HEK293 (cell line): ENCODE measurements around the gene LECT2.

Experiments used
- CTCF ChIA-PET: fragments of 350-600 bp; formaldehyde crosslinking; extraction: SDS; loops from one replicate; lab custom pipeline; 2021; ENCODE audit warnings: antibody characterized with exemption; lab: Yijun Ruan, JAX
- POLR2A ChIA-PET: fragments of 300-600 bp; formaldehyde crosslinking; extraction: SDS; loops from one replicate; lab custom pipeline; 2020; ENCODE audit warnings: antibody characterized with exemption, inconsistent platforms; lab: Yijun Ruan, JAX
- H3K27ac ChIP-seq: fragments of 200-500 bp; sonication (Bioruptor generic); 2 replicates; pipeline ENCODE4 v1.5.1; 2014; ENCODE audit warnings: low read depth, low read length, control low read depth, inconsistent platforms; ENCODE audit errors: extremely low read depth
- H3K36me3 ChIP-seq, 2 experiments: fragments of 200-500 bp in 1 of 2; sonication (Bioruptor generic) in 1 of 2; 1 replicate in 1 of 2; 2 replicates in 1 of 2; pipeline ENCODE4 v1.5.1; 2014 to 2017; ENCODE audit warnings: inconsistent platforms in 2 of 2, low read length in 2 of 2; ENCODE audit not compliant: control insufficient read depth in 2 of 2, insufficient read depth in 1 of 2
- H3K4me1 ChIP-seq: fragments of 200-500 bp; sonication (Bioruptor generic); 2 replicates; pipeline ENCODE4 v1.5.1; 2014; ENCODE audit warnings: mild to moderate bottlenecking, low read length, inconsistent platforms; ENCODE audit not compliant: control insufficient read depth, insufficient read depth
- H3K4me3 ChIP-seq: 2 replicates; pipeline ENCODE4 v1.5.1; 2011; ENCODE audit warnings: low read depth, mild to moderate bottlenecking, control low read depth, low read length, moderate library complexity
- H3K9me3 ChIP-seq: fragments of 200-500 bp; sonication (Bioruptor generic); 2 replicates; pipeline ENCODE4 v1.5.1; 2014; ENCODE audit warnings: low read depth, low read length, inconsistent platforms; ENCODE audit not compliant: control insufficient read depth, insufficient read depth
- GLIS1 ChIP-seq: fragments of 450-650 bp; formaldehyde crosslinking; IDR thresholded peaks from 2 replicates; pipeline ENCODE4 v1.5.1; 2016; ENCODE audit warnings: missing biosample characterization, missing genetic modification characterization
- MYNN ChIP-seq: fragments of 450-650 bp; formaldehyde crosslinking; IDR thresholded peaks from 2 replicates; pipeline ENCODE4 v1.5.1; 2016; ENCODE audit warnings: missing biosample characterization, missing genetic modification characterization, borderline replicate concordance
- OSR2 ChIP-seq: fragments of 450-650 bp; formaldehyde crosslinking; IDR thresholded peaks from 2 replicates; pipeline ENCODE4 v1.5.1; 2016; ENCODE audit warnings: missing biosample characterization, missing genetic modification characterization
- PATZ1 ChIP-seq: fragments of 450-650 bp; formaldehyde crosslinking; IDR thresholded peaks from 2 replicates; pipeline ENCODE4 v1.5.1; 2016; ENCODE audit warnings: missing biosample characterization, missing genetic modification characterization
- PBX3 ChIP-seq: sonication (generic); formaldehyde crosslinking; IDR thresholded peaks from 2 replicates; pipeline ENCODE4 v1.8.1; 2022; ENCODE audit warnings: mild to moderate bottlenecking, moderate library complexity, missing genetic modification reagents
- SCRT2 ChIP-seq: fragments of 450-650 bp; formaldehyde crosslinking; IDR thresholded peaks from 2 replicates; pipeline ENCODE4 v1.5.1; 2016; ENCODE audit warnings: missing biosample characterization, missing genetic modification characterization
- TRIM28 ChIP-seq: IDR thresholded peaks from 2 replicates; pipeline ENCODE4 v1.6.1; 2011; ENCODE audit warnings: low read length, control low read depth, borderline replicate concordance
- YY1 ChIP-seq: fragments of 450-650 bp; formaldehyde crosslinking; IDR thresholded peaks from 2 replicates; pipeline ENCODE4 v1.5.1; 2018; ENCODE audit warnings: missing biosample characterization, missing genetic modification characterization
- ZBTB26 ChIP-seq: fragments of 450-650 bp; formaldehyde crosslinking; optimal IDR thresholded peaks from 2 replicates; pipeline ENCODE3; 2016; ENCODE audit warnings: missing biosample characterization, mild to moderate bottlenecking, missing genetic modification characterization
- ZFP69B ChIP-seq: fragments of 450-650 bp; formaldehyde crosslinking; IDR thresholded peaks from 2 replicates; pipeline ENCODE4 v1.5.1; 2016; ENCODE audit warnings: missing biosample characterization, missing genetic modification characterization
- ZNF132 ChIP-seq: fragments of 450-650 bp; formaldehyde crosslinking; IDR thresholded peaks from 2 replicates; pipeline ENCODE4 v1.5.1; 2017; ENCODE audit warnings: missing biosample characterization, missing genetic modification characterization, borderline replicate concordance
- ZNF140 ChIP-seq: fragments of 450-650 bp; formaldehyde crosslinking; IDR thresholded peaks from 2 replicates; pipeline ENCODE4 v1.5.1; 2016; ENCODE audit warnings: missing biosample characterization, missing genetic modification characterization
- ZNF221 ChIP-seq: fragments of 450-650 bp; formaldehyde crosslinking; IDR thresholded peaks from 2 replicates; pipeline ENCODE4 v1.5.1; 2017; ENCODE audit warnings: missing biosample characterization, missing genetic modification characterization, borderline replicate concordance
- ZNF23 ChIP-seq: fragments of 450-650 bp; formaldehyde crosslinking; IDR thresholded peaks from 2 replicates; pipeline ENCODE4 v1.5.1; 2016; ENCODE audit warnings: missing biosample characterization, missing genetic modification characterization, borderline replicate concordance
- ZNF280C ChIP-seq: fragments of 450-650 bp; formaldehyde crosslinking; IDR thresholded peaks from 2 replicates; pipeline ENCODE4 v1.5.1; 2016; ENCODE audit warnings: missing biosample characterization, missing genetic modification characterization
- ZNF324 ChIP-seq: fragments of 450-650 bp; formaldehyde crosslinking; IDR thresholded peaks from 2 replicates; pipeline ENCODE4 v1.5.1; 2016; ENCODE audit warnings: missing biosample characterization, missing genetic modification characterization
- ZNF362 ChIP-seq: fragments of 450-650 bp; formaldehyde crosslinking; IDR thresholded peaks from 2 replicates; pipeline ENCODE4 v1.5.1; 2016; ENCODE audit warnings: missing biosample characterization, missing genetic modification characterization
- ZNF426 ChIP-seq: fragments of 450-650 bp; formaldehyde crosslinking; IDR thresholded peaks from 2 replicates; pipeline ENCODE4 v1.5.1; 2017; ENCODE audit warnings: missing biosample characterization, missing genetic modification characterization, mild to moderate bottlenecking, inconsistent platforms, moderate library complexity
- ZNF48 ChIP-seq: fragments of 450-650 bp; formaldehyde crosslinking; IDR thresholded peaks from 2 replicates; pipeline ENCODE4 v1.5.1; 2016; ENCODE audit warnings: missing biosample characterization, missing genetic modification characterization
- ZNF621 ChIP-seq: fragments of 450-650 bp; formaldehyde crosslinking; IDR thresholded peaks from 2 replicates; pipeline ENCODE4 v1.5.1; 2017; ENCODE audit warnings: missing biosample characterization, missing genetic modification characterization
- ZNF701 ChIP-seq: fragments of 450-650 bp; formaldehyde crosslinking; IDR thresholded peaks from 2 replicates; pipeline ENCODE4 v1.5.1; 2016; ENCODE audit warnings: missing biosample characterization, missing genetic modification characterization
- ZSCAN23 ChIP-seq: fragments of 450-650 bp; formaldehyde crosslinking; IDR thresholded peaks from 2 replicates; pipeline ENCODE4 v1.5.1; 2016; ENCODE audit warnings: missing biosample characterization, missing genetic modification characterization
- ZSCAN4 ChIP-seq: fragments of 450-650 bp; formaldehyde crosslinking; IDR thresholded peaks from 2 replicates; pipeline ENCODE4 v1.5.1; 2017; ENCODE audit warnings: missing biosample characterization, missing genetic modification characterization
- ZXDB ChIP-seq: fragments of 450-650 bp; formaldehyde crosslinking; IDR thresholded peaks from 2 replicates; pipeline ENCODE4 v1.5.1; 2016; ENCODE audit warnings: missing biosample characterization, missing genetic modification characterization

LECT2 gene

GRCh38 chr5:135905144-135905543 lies 49.6 kb downstream of the LECT2 start:
- TF ChIP-seq ZNF621 (tag by site-specific recombination) = no peak
- TF ChIP-seq YY1 (tag by site-specific recombination) = no peak
- no peak for TF ChIP-seq ZNF362 (tag by site-specific recombination)
- TF ChIP-seq SCRT2 = no peak
- TF ChIP-seq PBX3 = no peak
- TF ChIP-seq ZXDB = no peak
- H3K27ac ChIP-seq = no peak overlapping the region
- H3K9me3 ChIP-seq = no peaks in the 10 kb centered on the region
- ChIA-PET POLR2A (no interaction called here), CTCF (interaction anchor here (0.7 to 1.3 kb wide), 7 partner anchors 10 to 353 kb away, joined by 3 to 6 read pairs (median 3); no protein-coding TSS in a partner anchor)
- no peak overlapping the region for H3K4me3 ChIP-seq
- no peaks in the 10 kb centered on the region for H3K36me3 ChIP-seq
- H3K4me1 ChIP-seq = peaks cover 18% of the 10 kb centered on the region

- Histone ChIP-seq H3K36me3 (no peaks in the 10 kb centered on the region), H3K4me1 (peaks cover 18% of the 10 kb centered on the region), H3K4me3 (no peak overlapping the region), H3K27ac (no peak overlapping the region), H3K9me3 (no peaks in the 10 kb centered on the region)
- CTCF ChIA-PET = interaction anchor here (0.6 to 1.7 kb wide), 2 partner anchors 10 to 13 kb away, joined by 4 to 7 read pairs; no protein-coding TSS in a partner anchor
- POLR2A ChIA-PET = no interaction called here
- 0 out of 2 replicates have a peak, but pooled peaks have one; percentile 17 for TF ChIP-seq OSR2 (tag by site-specific recombination)
- TF ChIP-seq ZNF221 (tag by site-specific recombination) = no peak
- TF ChIP-seq TRIM28 = peak; percentile 36; the same call in 1 of the 2 replicates
Observed at GRCh38 chr5:135901633-135902032, 53.1 kb downstream of the LECT2 start.

GRCh38 chr5:135900276-135900675 lies 54.5 kb downstream of the LECT2 start:
- no peaks in the 10 kb centered on the region for H3K36me3 ChIP-seq
- H3K4me3 ChIP-seq = no peak overlapping the region
- ChIA-PET CTCF (interaction anchor here (0.7 to 1.7 kb wide), 5 partner anchors 9 to 182 kb away, joined by 3 to 7 read pairs (median 3); no protein-coding TSS in a partner anchor), POLR2A (interaction anchor here (0.6 kb wide), 1 partner anchor 291 kb away, joined by 4 read pairs; no protein-coding TSS in a partner anchor)
- no peak overlapping the region for H3K27ac ChIP-seq
- H3K9me3 ChIP-seq = no peaks in the 10 kb centered on the region
- peaks cover 20% of the 10 kb centered on the region for H3K4me1 ChIP-seq
- TF ChIP-seq ZNF132 (tag by site-specific recombination) (no peak), ZNF23 (no peak), ZNF48 (no peak), ZNF426 (no peak), ZSCAN23 (tag by site-specific recombination) (no peak), GLIS1 (tag by site-specific recombination) (no peak), ZNF280C (tag by site-specific recombination) (no peak), ZBTB26 (tag by site-specific recombination) (no peak), ZNF140 (tag by site-specific recombination) (no peak), PATZ1 (tag by site-specific recombination) (no peak), ZNF324 (tag by site-specific recombination) (no peak), ZNF701 (tag by site-specific recombination) (no peak), MYNN (no peak), ZSCAN4 (no peak), ZFP69B (no peak)
